Gastrocnemius medialis (tissue), 4 donors: ENCODE data around the gene MORN1. TPM values are rescaled to one million over a fixed set of nuclear protein-coding genes. Genes with fewer than 3 reads are reported as not detected.

Experiments
- ATAC-seq, 2 donors: fragments of 150-250 bp; one replicate each; pipeline ENCODE4 v1.9.1; 2016
- DNase-seq, 2 donors: peaks; one replicate each; pipeline ENCODE4 v3.0.0-alpha.2; 2019
- H3K27ac ChIP-seq, 4 donors: fragments of 200-600 bp; sonication (generic); 1 replicate in 1 of 4; 2 replicates in 3 of 4; pipeline ENCODE4 v1.5.1; 2016 to 2018; ENCODE audit warnings: mild to moderate bottlenecking in 2 of 4, moderate library complexity in 1 of 4
- H3K27me3 ChIP-seq, 3 donors: fragments of 200-600 bp; sonication (generic) in 2 of 3; 1 replicate in 1 of 3; 2 replicates in 2 of 3; pipeline versions ENCODE4 v1.5.1 to v1.6.0; 2016 to 2019; ENCODE audit warnings: mild to moderate bottlenecking in 1 of 3, moderate library complexity in 1 of 3
- H3K36me3 ChIP-seq, 2 donors: fragments of 200-600 bp; sonication (generic) in 1 of 2; one replicate each; pipeline ENCODE4 v1.5.1; 2017 to 2018
- H3K4me1 ChIP-seq, 2 donors: fragments of 200-600 bp; sonication (generic) in 1 of 2; one replicate each; pipeline ENCODE4 v1.5.1; 2016 to 2017; ENCODE audit warnings: mild to moderate bottlenecking in 2 of 2
- H3K4me3 ChIP-seq, 4 donors: fragments of 200-600 bp; sonication (generic) in 3 of 4; 1 replicate in 1 of 4; 2 replicates in 3 of 4; pipeline ENCODE4 v1.5.1; 2016 to 2019; ENCODE audit warnings: mild to moderate bottlenecking in 2 of 4
- H3K9me3 ChIP-seq, 3 donors: fragments of 200-600 bp; sonication (generic) in 2 of 3; 1 replicate in 1 of 3; 2 replicates in 2 of 3; pipeline ENCODE4 v1.5.1; 2016 to 2019
- POLR2A ChIP-seq, 2 donors: fragments of 450-650 bp; IDR thresholded peaks; one replicate each; pipeline ENCODE4 v1.6.1; 2017; ENCODE audit warnings: antibody characterized with exemption in 2 of 2, mild to moderate bottlenecking in 2 of 2, moderate library complexity in 2 of 2
- in situ Hi-C, 4 donors: fragments of 200-750 bp; cut with MboI; loops; one replicate each; pipeline versions ENCODE4 v1.15.0 to v1.8.0; 2017; ENCODE audit warnings: low sequenced_read_pairs in 4 of 4
- intact Hi-C: fragments of 100-400 bp; cut with DNase I; formaldehyde crosslinking; loops from one replicate; pipeline ENCODE4 v1.15.1; 2023; ENCODE audit warnings: low total_unique reads
- total RNA-seq, 4 donors: library from RNA; depleted of rRNA; stranded (reverse); fragments of >200 nt; gene quantifications; one replicate each; pipeline versions ENCODE4 v1.1.0 to v1.2.3, GENCODE V29; 2016
- TF ChIP-seq, protein P1 (sequence below), 5 experiments: fragments of 450-650 bp in 3 of 5; fragments of 200-600 bp in 2 of 5; sonication (generic) in 2 of 5; IDR thresholded peaks in 4 of 5; conservative IDR thresholded peaks in 1 of 5; 1 replicate in 4 of 5; 2 replicates in 1 of 5; pipeline ENCODE4 v1.5.1; 2016 to 2019; ENCODE audit warnings: antibody characterized with exemption in 5 of 5, mild to moderate bottlenecking in 3 of 5, moderate library complexity in 3 of 5

MORN1 gene
- total RNA-seq, 4 donors from 2014 or later: 1.9 to 4.7 (median 3.5) TPM

DNA sequence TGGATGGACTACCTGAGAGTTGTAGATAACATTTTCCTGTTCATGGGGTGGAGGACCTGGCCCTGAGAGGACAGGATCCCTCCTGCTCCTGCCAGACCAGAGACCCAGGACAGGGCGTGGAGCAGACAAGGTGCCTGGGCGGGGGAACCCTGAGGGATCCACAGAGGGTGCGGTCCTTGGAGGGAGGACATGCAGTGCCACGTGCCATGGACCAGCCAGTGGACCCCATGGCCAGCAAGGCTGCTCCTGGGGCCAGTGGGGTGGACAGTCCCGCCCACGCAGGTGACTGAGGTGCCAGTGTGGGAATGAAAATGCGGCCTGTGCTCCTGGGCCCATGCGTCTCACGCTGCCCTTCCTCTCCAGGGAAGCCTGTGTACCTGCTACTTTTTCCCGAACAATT, 3.9 kb upstream of the MORN1 start:
- DNase-seq (no peak), ATAC-seq (no peak)
- no peak overlapping the region for H3K27ac ChIP-seq
- in situ Hi-C loops (loop anchor here in 1 of 4 donors (10.0 kb wide), 1 partner anchor 200 kb away; the partner anchor contains the start of gene FAAP20), intact Hi-C loops (no loop called here)
- TF ChIP-seq, protein P1, sequence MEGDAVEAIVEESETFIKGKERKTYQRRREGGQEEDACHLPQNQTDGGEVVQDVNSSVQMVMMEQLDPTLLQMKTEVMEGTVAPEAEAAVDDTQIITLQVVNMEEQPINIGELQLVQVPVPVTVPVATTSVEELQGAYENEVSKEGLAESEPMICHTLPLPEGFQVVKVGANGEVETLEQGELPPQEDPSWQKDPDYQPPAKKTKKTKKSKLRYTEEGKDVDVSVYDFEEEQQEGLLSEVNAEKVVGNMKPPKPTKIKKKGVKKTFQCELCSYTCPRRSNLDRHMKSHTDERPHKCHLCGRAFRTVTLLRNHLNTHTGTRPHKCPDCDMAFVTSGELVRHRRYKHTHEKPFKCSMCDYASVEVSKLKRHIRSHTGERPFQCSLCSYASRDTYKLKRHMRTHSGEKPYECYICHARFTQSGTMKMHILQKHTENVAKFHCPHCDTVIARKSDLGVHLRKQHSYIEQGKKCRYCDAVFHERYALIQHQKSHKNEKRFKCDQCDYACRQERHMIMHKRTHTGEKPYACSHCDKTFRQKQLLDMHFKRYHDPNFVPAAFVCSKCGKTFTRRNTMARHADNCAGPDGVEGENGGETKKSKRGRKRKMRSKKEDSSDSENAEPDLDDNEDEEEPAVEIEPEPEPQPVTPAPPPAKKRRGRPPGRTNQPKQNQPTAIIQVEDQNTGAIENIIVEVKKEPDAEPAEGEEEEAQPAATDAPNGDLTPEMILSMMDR (IDR thresholded peaks at IDR 0.05 in 4 of 5, conservative IDR thresholded peaks at IDR 0.05 in 1 of 5): no peak
- no peak for TF ChIP-seq POLR2A (IDR thresholded peaks at IDR 0.05)
- peaks cover 23 to 29% of the 10 kb centered on the region in 2 donors for H3K4me1 ChIP-seq
- no peaks in the 10 kb centered on the region for H3K27me3 ChIP-seq
- peaks cover 0 to 45% of the 10 kb centered on the region in 2 donors for H3K36me3 ChIP-seq
- H3K9me3 ChIP-seq: no peaks in the 10 kb centered on the region
- no peak overlapping the region for H3K4me3 ChIP-seq

DNA sequence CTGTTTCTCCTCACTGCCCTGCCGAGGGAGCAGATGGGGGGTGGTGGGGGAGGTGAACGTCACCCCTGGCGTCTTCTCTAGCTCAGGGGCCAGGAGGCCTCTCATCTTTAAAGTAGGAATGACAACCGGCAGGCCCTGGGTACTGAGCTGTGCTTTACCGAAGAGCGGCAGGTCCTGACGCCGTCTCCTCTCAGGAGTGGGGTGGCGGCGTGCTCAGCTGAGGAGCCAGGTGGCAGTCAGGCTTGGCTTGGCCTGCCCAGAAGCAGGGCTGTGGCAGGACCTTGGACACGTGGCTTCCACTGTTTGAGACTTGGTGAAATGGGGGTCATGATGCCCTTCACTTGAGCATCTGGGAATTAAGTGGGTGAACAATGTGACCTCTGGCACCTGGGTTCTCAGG, 3.4 kb upstream of the MORN1 start:
- no peak for TF ChIP-seq POLR2A (IDR thresholded peaks at IDR 0.05)
- TF ChIP-seq, protein P1 (IDR thresholded peaks at IDR 0.05 in 4 of 5, conservative IDR thresholded peaks at IDR 0.05 in 1 of 5): no peak
- no peaks in the 10 kb centered on the region for H3K9me3 ChIP-seq
- ATAC-seq (no peak), DNase-seq (no peak)
- intact Hi-C loops: no loop called here
- H3K4me1 ChIP-seq: peaks cover 27 to 33% of the 10 kb centered on the region in 2 donors
- H3K4me3 ChIP-seq: no peak overlapping the region
- no peak overlapping the region for H3K27ac ChIP-seq
- in situ Hi-C loops: loop anchor here in 2 of 4 donors (5.0 to 10.0 kb wide), 2 partner anchors 197 to 200 kb away; partner anchors contain the start of gene FAAP20 (in 1 of the 2)
- peaks cover 0 to 40% of the 10 kb centered on the region in 2 donors for H3K36me3 ChIP-seq
- H3K27me3 ChIP-seq: no peaks in the 10 kb centered on the region

DNA sequence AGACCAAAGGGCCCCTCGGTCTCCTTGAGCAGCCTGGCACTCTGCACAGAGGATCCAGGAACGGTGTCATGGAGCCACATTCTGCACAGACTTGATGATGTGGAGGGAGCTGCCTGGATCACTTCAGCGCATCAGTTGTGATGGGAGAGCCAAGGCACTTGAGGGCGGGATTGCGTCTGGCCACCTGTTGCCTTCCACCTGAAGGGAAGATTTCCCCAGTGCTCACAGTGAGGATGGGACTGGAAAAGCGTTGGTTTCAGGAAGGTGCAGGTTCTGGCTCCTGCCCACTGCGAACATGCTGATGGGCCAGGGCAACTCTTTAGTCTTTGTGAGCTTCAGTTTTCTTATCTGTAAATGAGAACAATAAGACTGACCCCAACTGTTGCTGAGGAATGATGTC, 2.9 kb upstream of the MORN1 start:
- intact Hi-C loops: no loop called here
- H3K36me3 ChIP-seq: peaks cover 0 to 35% of the 10 kb centered on the region in 2 donors
- H3K4me3 ChIP-seq: no peak overlapping the region
- H3K9me3 ChIP-seq: no peaks in the 10 kb centered on the region
- DNase-seq (no peak), ATAC-seq (no peak)
- no peaks in the 10 kb centered on the region for H3K27me3 ChIP-seq
- no peak for TF ChIP-seq POLR2A (IDR thresholded peaks at IDR 0.05)
- TF ChIP-seq, protein P1 (IDR thresholded peaks at IDR 0.05 in 4 of 5, conservative IDR thresholded peaks at IDR 0.05 in 1 of 5): no peak
- H3K4me1 ChIP-seq: peaks cover 27 to 33% of the 10 kb centered on the region in 2 donors
- in situ Hi-C loops: loop anchor here in 2 of 4 donors (5.0 to 10.0 kb wide), 2 partner anchors 197 to 199 kb away; partner anchors contain the start of gene FAAP20 (in 1 of the 2)
- H3K27ac ChIP-seq: no peak overlapping the region

DNA sequence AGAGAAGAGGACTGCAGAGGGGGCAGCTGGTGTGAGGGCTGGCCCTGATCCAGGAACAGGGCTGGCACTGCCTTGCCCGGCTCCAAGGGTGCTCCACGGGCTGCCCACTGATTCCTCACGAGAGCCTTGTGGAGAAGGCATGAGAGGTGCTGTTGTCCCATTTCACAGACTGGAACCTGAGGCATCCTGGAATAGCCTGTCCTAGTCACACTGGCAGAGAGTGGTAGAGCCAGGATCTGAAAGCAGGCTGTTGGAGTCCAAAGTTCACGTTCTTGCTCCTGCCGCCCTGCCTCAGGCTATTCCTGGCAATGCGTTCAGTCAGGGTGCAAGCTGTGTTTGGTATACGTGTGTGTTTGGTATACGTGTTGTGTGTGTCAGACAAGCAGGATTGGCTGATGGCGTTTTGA, 2.1 kb upstream of the MORN1 start:
- Histone ChIP-seq H3K9me3 (no peaks in the 10 kb centered on the region), H3K27me3 (no peaks in the 10 kb centered on the region), H3K36me3 (peaks cover 0 to 27% of the 10 kb centered on the region in 2 donors), H3K4me1 (peaks cover 27 to 33% of the 10 kb centered on the region in 2 donors), H3K27ac (no peak overlapping the region), H3K4me3 (no peak overlapping the region)
- TF ChIP-seq, protein P1 (IDR thresholded peaks at IDR 0.05 in 4 of 5, conservative IDR thresholded peaks at IDR 0.05 in 1 of 5): no peak
- no peak for TF ChIP-seq POLR2A (IDR thresholded peaks at IDR 0.05)
- intact Hi-C loops: no loop called here
- ATAC-seq: no peak
- in situ Hi-C loops: loop anchor here in 2 of 4 donors (5.0 to 10.0 kb wide), 2 partner anchors 196 to 199 kb away; partner anchors contain the start of gene FAAP20 (in 1 of the 2)
- DNase-seq: no peak
